Measurements from ENCODE around the gene FTO. TPM values are rescaled to one million over a fixed set of nuclear protein-coding genes. Genes with fewer than 3 reads are reported as not detected.

FTO gene
- total and polyA plus RNA-seq, 2 of the 8 experiments (the other 6 are each of a cell fraction or from before 2014, with no cell fraction given), result 34.5 to 59.8 TPM

GRCh38 chr16:54121539-54122295, 417.8 kb downstream of the FTO start (continued):
- TF ChIP-seq EP300 (IDR thresholded peaks at IDR 0.05; ENCODE audit: borderline replicate concordance in 1 of 2, low read depth in 2 of 2, low read length in 2 of 2) (no peak), BACH1 (IDR thresholded peaks at IDR 0.05; ENCODE audit: low read length) (no peak), CTBP2 (IDR thresholded peaks at IDR 0.05; ENCODE audit: borderline replicate concordance, insufficient read depth, insufficient read length, low read length) (no peak)

Measured in H1 (cell line).